AG08396 (cell line): ENCODE measurements around the gene FGF14.

Source experiments
- DNase-seq: peaks from one replicate; pipeline ENCODE4 v3.0.0; 2012; ENCODE audit warnings: low spot score, mixed read lengths

Gene FGF14

GRCh38 chr13:102367836-102368235 lies 34.0 kb downstream of the FGF14 start:
- DNase-seq: no peak

GRCh38 chr13:102361113-102361512 lies 40.7 kb downstream of the FGF14 start:
- no peak for DNase-seq

GRCh38 chr13:102359264-102359663 lies 42.6 kb downstream of the FGF14 start:
- DNase-seq: no peak

- no peak for DNase-seq
Measured at GRCh38 chr13:102355251-102355650, 46.6 kb downstream of the FGF14 start.

GRCh38 chr13:102354011-102354410 lies 47.8 kb downstream of the FGF14 start:
- no peak for DNase-seq

- no peak for DNase-seq
Measured at GRCh38 chr13:102351521-102351920, 50.3 kb downstream of the FGF14 start.

- DNase-seq: no peak
Measured at GRCh38 chr13:102347490-102347889, 54.4 kb downstream of the FGF14 start.

- DNase-seq: no peak
Measured at GRCh38 chr13:102346769-102347168, 55.1 kb downstream of the FGF14 start.

GRCh38 chr13:102344410-102344809 lies 57.4 kb downstream of the FGF14 start:
- no peak for DNase-seq

GRCh38 chr13:102333320-102334198 lies 68.3 kb downstream of the FGF14 start:
- no peak for DNase-seq

GRCh38 chr13:102328909-102329308 lies 72.9 kb downstream of the FGF14 start:
- DNase-seq: no peak

GRCh38 chr13:102327119-102327617 lies 74.7 kb downstream of the FGF14 start:
- no peak for DNase-seq

GRCh38 chr13:102326381-102327118 lies 75.3 kb downstream of the FGF14 start:
- no peak for DNase-seq

- no peak for DNase-seq
Measured at GRCh38 chr13:102325321-102325720, 76.5 kb downstream of the FGF14 start.

- no peak for DNase-seq
Measured at GRCh38 chr13:102323505-102323904, 78.3 kb downstream of the FGF14 start.

GRCh38 chr13:102323012-102323411 lies 78.8 kb downstream of the FGF14 start:
- DNase-seq: no peak

- no peak for DNase-seq
Measured at GRCh38 chr13:102322211-102322610, 79.6 kb downstream of the FGF14 start.

- no peak for DNase-seq
Measured at GRCh38 chr13:102318233-102318632, 83.6 kb downstream of the FGF14 start.

- DNase-seq: peak; percentile 17
Measured at GRCh38 chr13:102317593-102317992, 84.3 kb downstream of the FGF14 start.

GRCh38 chr13:102316732-102317131 lies 85.1 kb downstream of the FGF14 start:
- DNase-seq: no peak

- DNase-seq: no peak
Measured at GRCh38 chr13:102312841-102313240, 89.0 kb downstream of the FGF14 start.

- DNase-seq: no peak
Measured at GRCh38 chr13:102311901-102312300, 89.9 kb downstream of the FGF14 start.

GRCh38 chr13:102311419-102311796 lies 90.4 kb downstream of the FGF14 start:
- no peak for DNase-seq
